CD14-positive monocyte (primary cell): ENCODE data around the gene KCNT2. TPM values are rescaled to one million over a fixed set of nuclear protein-coding genes. Genes with fewer than 3 reads are reported as not detected.

Source experiments
- DNase-seq, 3 donors: peaks; one replicate each; pipeline ENCODE4 v3.0.0-alpha.2; 2011 to 2022
- H2AFZ ChIP-seq: 2 replicates; pipeline ENCODE4 v1.6.0; 2012; ENCODE audit warnings: mild to moderate bottlenecking, low read depth, low read length, inconsistent platforms; ENCODE audit not compliant: insufficient read depth, poor library complexity, severe bottlenecking
- H3K27ac ChIP-seq, 2 donors: 1 replicate in 1 of 2; 2 replicates in 1 of 2; pipeline ENCODE4 v1.5.1; 2012 to 2013; ENCODE audit warnings: low read length in 2 of 2, control low read depth in 1 of 2, inconsistent platforms in 1 of 2, low read depth in 1 of 2, mild to moderate bottlenecking in 1 of 2
- H3K27me3 ChIP-seq, 2 donors: one replicate each; pipeline versions ENCODE4 v1.6.0 to v1.6.1; 2011 to 2013; ENCODE audit warnings: low read length in 2 of 2; ENCODE audit not compliant: control insufficient read depth in 2 of 2, insufficient read depth in 2 of 2
- H3K36me3 ChIP-seq, 2 donors: replicated peaks in 1 of 2; 1 replicate in 1 of 2; 2 replicates in 1 of 2; pipeline versions ENCODE4 v1.5.1 to v1.6.1; 2012 to 2013; ENCODE audit warnings: low read length in 2 of 2, control low read depth in 1 of 2, inconsistent platforms in 1 of 2, mild to moderate bottlenecking in 1 of 2; ENCODE audit not compliant: insufficient read depth in 2 of 2, control insufficient read depth in 1 of 2
- H3K4me1 ChIP-seq, 2 donors: 1 replicate in 1 of 2; 2 replicates in 1 of 2; pipeline versions ENCODE4 v1.5.1 to v1.6.1; 2012 to 2013; ENCODE audit warnings: low read length in 2 of 2, control low read depth in 1 of 2, inconsistent platforms in 1 of 2, mild to moderate bottlenecking in 1 of 2, moderate library complexity in 1 of 2; ENCODE audit not compliant: insufficient read depth in 2 of 2, control insufficient read depth in 1 of 2
- H3K4me2 ChIP-seq: replicated peaks from 2 replicates; pipeline ENCODE3; 2012; ENCODE audit warnings: low read length, moderate library complexity, mild to moderate bottlenecking; ENCODE audit not compliant: poor library complexity, severe bottlenecking; ENCODE audit errors: extremely low read depth
- H3K4me3 ChIP-seq, 3 experiments: fragments of 200-600 bp in 1 of 3; sonication (generic) in 1 of 3; replicated peaks in 1 of 3; 1 replicate in 2 of 3; 2 replicates in 1 of 3; pipeline ENCODE4 v1.5.1; 2011 to 2013; ENCODE audit warnings: low read length in 3 of 3, mild to moderate bottlenecking in 3 of 3, control low read depth in 2 of 3, low read depth in 2 of 3, inconsistent platforms in 1 of 3, moderate library complexity in 1 of 3
- H3K79me2 ChIP-seq: 2 replicates; pipeline ENCODE4 v1.6.0; 2012; ENCODE audit warnings: mild to moderate bottlenecking, control low read depth, inconsistent platforms, low read length, moderate library complexity; ENCODE audit not compliant: insufficient read depth
- H3K9ac ChIP-seq: 2 replicates; pipeline ENCODE4 v1.6.0; 2017; ENCODE audit warnings: low read length, mild to moderate bottlenecking; ENCODE audit not compliant: insufficient read depth, poor library complexity, severe bottlenecking
- H3K9me3 ChIP-seq, 2 donors: replicated peaks in 1 of 2; 1 replicate in 1 of 2; 2 replicates in 1 of 2; pipeline versions ENCODE4 v1.5.1 to v1.6.1; 2012 to 2013; ENCODE audit warnings: low read length in 2 of 2, control low read depth in 1 of 2; ENCODE audit not compliant: control insufficient read depth in 1 of 2, insufficient read depth in 1 of 2
- H4K20me1 ChIP-seq: 2 replicates; pipeline ENCODE4 v1.6.0; 2012; ENCODE audit warnings: mild to moderate bottlenecking, low read length, control low read depth, moderate library complexity; ENCODE audit not compliant: insufficient read depth
- H3K27ac Mint-ChIP-seq, 7 donors: one replicate each; pipeline ENCODE4 v1.8.0; 2020; ENCODE audit warnings: mild to moderate bottlenecking in 7 of 7, mixed read lengths in 7 of 7, moderate library complexity in 6 of 7, inconsistent platforms in 2 of 7
- H3K27me3 Mint-ChIP-seq, 3 donors: one replicate each; pipeline ENCODE4 v1.8.0; 2021 to 2022; ENCODE audit warnings: low read depth in 3 of 3, mild to moderate bottlenecking in 3 of 3, mixed read lengths in 3 of 3, moderate library complexity in 3 of 3, inconsistent platforms in 1 of 3
- H3K36me3 Mint-ChIP-seq, 2 donors: one replicate each; pipeline ENCODE4 v1.8.0; 2020; ENCODE audit warnings: mixed read lengths in 2 of 2, inconsistent platforms in 1 of 2, mild to moderate bottlenecking in 1 of 2
- H3K4me1 Mint-ChIP-seq: one replicate; pipeline ENCODE4 v1.8.0; 2020; ENCODE audit warnings: mild to moderate bottlenecking, mixed read lengths
- H3K4me3 Mint-ChIP-seq, 2 donors: one replicate each; pipeline ENCODE4 v1.8.0; 2020; ENCODE audit warnings: mild to moderate bottlenecking in 2 of 2, mixed read lengths in 2 of 2, moderate library complexity in 1 of 2
- H3K9me3 Mint-ChIP-seq, 7 donors: one replicate each; pipeline ENCODE4 v1.8.0; 2020 to 2022; ENCODE audit warnings: mixed read lengths in 7 of 7, mild to moderate bottlenecking in 6 of 7, moderate library complexity in 6 of 7, inconsistent platforms in 2 of 7
- WGBS: methylation state at CpG from one replicate; pipeline ENCODE4 v1.1.5; 2013; ENCODE audit warnings: missing lambda C conversion rate; ENCODE audit not compliant: insufficient coverage; 5-methylcytosine and 5-hydroxymethylcytosine counted together
- intact Hi-C, 2 donors: fragments of 100-400 bp; cut with micrococcal nuclease; formaldehyde crosslinking; loops; one replicate each; pipeline versions ENCODE4 v1.15.0 to v1.15.1; 2023
- polyA plus RNA-seq, 3 donors: library from polyadenylated mRNA; depleted of rRNA in 1 of 3; unstranded in 2 of 3; stranded (reverse) in 1 of 3; fragments of 300-500 nt in 2 of 3; fragments of >200 nt in 1 of 3; fragmentation: Illumina TruSeq in 2 of 3; gene quantifications; 1 replicate in 2 of 3; 2 replicates in 1 of 3; pipeline ENCODE4 v1.2.3, GENCODE V29; 2012 to 2021
- TF ChIP-seq, protein P1 (sequence below): fragments of 200-600 bp; IDR thresholded peaks from one replicate; pipeline ENCODE4 v1.8.0; 2022; ENCODE audit warnings: antibody characterized with exemption, mild to moderate bottlenecking

Gene KCNT2
- polyA plus RNA-seq, 3 donors = not detected

DNA sequence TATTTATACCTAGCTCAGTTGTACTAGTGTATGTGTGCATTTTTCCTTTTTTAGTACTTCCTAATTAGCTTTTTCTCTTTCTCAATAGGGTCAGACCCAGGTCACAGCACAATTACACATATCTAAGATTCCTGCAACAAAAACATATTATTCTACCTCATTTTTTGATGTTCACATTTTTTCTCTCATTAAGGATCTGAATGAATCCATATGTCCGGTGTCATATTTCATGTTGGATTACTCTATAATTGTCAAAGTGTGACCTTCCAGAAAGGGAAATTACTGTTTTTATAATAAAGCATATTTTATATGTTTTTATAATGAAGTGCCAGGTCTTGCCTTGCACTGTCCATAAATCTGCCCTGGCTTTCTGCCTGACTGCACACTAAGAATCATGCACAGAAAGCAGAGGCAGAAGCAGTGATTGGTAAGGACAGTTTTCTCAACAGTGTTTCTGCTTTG, 143.7 kb downstream of the KCNT2 start:
- Histone ChIP-seq H3K27me3 (no peaks in the 10 kb centered on the region), H3K9me3 (no peaks in the 10 kb centered on the region), H3K4me2 (no peak overlapping the region), H3K4me1 (no peaks in the 10 kb centered on the region), H3K27ac (no peak overlapping the region), H4K20me1 (no peaks in the 10 kb centered on the region), H2AFZ (no peak overlapping the region), H3K9ac (no peak overlapping the region), H3K4me3 (no peak overlapping the region), H3K36me3 (no peaks in the 10 kb centered on the region), H3K79me2 (no peaks in the 10 kb centered on the region)
- H3K27ac Mint-ChIP-seq = no peak overlapping the region
- intact Hi-C loops = no loop called here
- H3K4me1 Mint-ChIP-seq = no peaks in the 10 kb centered on the region
- DNase-seq = no peak
- TF ChIP-seq, protein P1, sequence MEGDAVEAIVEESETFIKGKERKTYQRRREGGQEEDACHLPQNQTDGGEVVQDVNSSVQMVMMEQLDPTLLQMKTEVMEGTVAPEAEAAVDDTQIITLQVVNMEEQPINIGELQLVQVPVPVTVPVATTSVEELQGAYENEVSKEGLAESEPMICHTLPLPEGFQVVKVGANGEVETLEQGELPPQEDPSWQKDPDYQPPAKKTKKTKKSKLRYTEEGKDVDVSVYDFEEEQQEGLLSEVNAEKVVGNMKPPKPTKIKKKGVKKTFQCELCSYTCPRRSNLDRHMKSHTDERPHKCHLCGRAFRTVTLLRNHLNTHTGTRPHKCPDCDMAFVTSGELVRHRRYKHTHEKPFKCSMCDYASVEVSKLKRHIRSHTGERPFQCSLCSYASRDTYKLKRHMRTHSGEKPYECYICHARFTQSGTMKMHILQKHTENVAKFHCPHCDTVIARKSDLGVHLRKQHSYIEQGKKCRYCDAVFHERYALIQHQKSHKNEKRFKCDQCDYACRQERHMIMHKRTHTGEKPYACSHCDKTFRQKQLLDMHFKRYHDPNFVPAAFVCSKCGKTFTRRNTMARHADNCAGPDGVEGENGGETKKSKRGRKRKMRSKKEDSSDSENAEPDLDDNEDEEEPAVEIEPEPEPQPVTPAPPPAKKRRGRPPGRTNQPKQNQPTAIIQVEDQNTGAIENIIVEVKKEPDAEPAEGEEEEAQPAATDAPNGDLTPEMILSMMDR = no peak
- no peaks in the 10 kb centered on the region for H3K36me3 Mint-ChIP-seq
- no peaks in the 10 kb centered on the region for H3K27me3 Mint-ChIP-seq
- no peak overlapping the region for H3K4me3 Mint-ChIP-seq
- no CpG with 5 or more reads among the region's 1 CpG for WGBS
- no peaks in the 10 kb centered on the region for H3K9me3 Mint-ChIP-seq

DNA sequence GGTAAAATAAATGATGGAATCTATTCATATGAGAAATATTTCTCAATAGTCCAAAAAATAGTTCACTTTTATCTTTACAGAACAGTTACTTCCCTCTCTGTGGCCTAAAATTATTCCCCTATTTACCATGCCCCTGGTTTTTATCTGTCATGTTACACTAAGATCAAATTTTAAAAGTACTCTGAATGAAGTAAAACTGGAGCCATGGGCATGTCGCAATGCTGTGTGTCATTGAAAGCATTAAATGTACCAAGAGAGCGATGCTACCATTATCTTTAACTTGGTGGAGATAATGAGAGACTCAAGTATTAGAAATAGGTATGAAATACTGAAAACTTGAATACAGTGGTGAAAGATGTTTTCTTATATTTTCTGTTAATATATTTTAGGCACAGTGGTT, 146.2 kb downstream of the KCNT2 start:
- Mint-ChIP-seq H3K9me3 (no peaks in the 10 kb centered on the region), H3K27me3 (no peaks in the 10 kb centered on the region), H3K4me1 (no peaks in the 10 kb centered on the region), H3K36me3 (no peaks in the 10 kb centered on the region), H3K27ac (no peak overlapping the region), H3K4me3 (no peak overlapping the region)
- no peak overlapping the region for H3K4me2 ChIP-seq
- intact Hi-C loops = no loop called here
- H3K27me3 ChIP-seq = no peaks in the 10 kb centered on the region
- no peak overlapping the region for H2AFZ ChIP-seq
- no peaks in the 10 kb centered on the region for H3K79me2 ChIP-seq
- H3K4me3 ChIP-seq = no peak overlapping the region
- WGBS = no CpG with 5 or more reads among the region's 2 CpGs
- no peak for DNase-seq
- H3K36me3 ChIP-seq = no peaks in the 10 kb centered on the region
- no peak overlapping the region for H3K27ac ChIP-seq
- no peaks in the 10 kb centered on the region for H4K20me1 ChIP-seq
- no peaks in the 10 kb centered on the region for H3K9me3 ChIP-seq
- TF ChIP-seq, protein P1 = no peak
- no peak overlapping the region for H3K9ac ChIP-seq
- no peaks in the 10 kb centered on the region for H3K4me1 ChIP-seq
